ENCODE measurements around the gene SERPINI1.

SERPINI1 gene

DNA sequence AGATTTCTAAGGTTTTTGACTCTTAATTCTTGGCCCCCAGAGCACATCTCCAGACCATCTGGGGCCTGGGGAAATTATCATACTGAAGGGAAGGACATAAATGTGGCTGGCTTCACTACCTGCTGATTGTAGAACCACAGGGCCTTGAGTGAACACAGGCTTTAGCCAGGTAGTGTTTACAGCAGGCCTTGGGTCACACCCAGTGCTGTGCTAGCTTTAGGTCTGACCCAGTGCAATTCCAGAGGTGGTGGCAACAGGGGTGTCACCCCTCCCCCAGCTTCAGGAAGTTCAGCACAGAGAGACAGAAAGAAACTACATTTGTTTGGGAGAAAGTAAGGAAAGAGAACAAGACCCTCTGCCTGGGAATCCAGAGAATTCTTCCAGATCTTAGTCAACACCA is 25.0 kb upstream of the SERPINI1 start:
- no peak overlapping the region for H3K27ac ChIP-seq
- no peak for TF ChIP-seq ZFX (IDR thresholded peaks at IDR 0.05)
- TF ChIP-seq, protein P1, sequence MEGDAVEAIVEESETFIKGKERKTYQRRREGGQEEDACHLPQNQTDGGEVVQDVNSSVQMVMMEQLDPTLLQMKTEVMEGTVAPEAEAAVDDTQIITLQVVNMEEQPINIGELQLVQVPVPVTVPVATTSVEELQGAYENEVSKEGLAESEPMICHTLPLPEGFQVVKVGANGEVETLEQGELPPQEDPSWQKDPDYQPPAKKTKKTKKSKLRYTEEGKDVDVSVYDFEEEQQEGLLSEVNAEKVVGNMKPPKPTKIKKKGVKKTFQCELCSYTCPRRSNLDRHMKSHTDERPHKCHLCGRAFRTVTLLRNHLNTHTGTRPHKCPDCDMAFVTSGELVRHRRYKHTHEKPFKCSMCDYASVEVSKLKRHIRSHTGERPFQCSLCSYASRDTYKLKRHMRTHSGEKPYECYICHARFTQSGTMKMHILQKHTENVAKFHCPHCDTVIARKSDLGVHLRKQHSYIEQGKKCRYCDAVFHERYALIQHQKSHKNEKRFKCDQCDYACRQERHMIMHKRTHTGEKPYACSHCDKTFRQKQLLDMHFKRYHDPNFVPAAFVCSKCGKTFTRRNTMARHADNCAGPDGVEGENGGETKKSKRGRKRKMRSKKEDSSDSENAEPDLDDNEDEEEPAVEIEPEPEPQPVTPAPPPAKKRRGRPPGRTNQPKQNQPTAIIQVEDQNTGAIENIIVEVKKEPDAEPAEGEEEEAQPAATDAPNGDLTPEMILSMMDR (conservative IDR thresholded peaks at IDR 0.05) = no peak

- TF ChIP-seq ZFX (IDR thresholded peaks at IDR 0.05) = no peak
- TF ChIP-seq, protein P1 (conservative IDR thresholded peaks at IDR 0.05) = no peak
- no peak overlapping the region for H3K27ac ChIP-seq
Measured at GRCh38 chr3:167711439-167711838, 24.1 kb upstream of the SERPINI1 start.

DNA sequence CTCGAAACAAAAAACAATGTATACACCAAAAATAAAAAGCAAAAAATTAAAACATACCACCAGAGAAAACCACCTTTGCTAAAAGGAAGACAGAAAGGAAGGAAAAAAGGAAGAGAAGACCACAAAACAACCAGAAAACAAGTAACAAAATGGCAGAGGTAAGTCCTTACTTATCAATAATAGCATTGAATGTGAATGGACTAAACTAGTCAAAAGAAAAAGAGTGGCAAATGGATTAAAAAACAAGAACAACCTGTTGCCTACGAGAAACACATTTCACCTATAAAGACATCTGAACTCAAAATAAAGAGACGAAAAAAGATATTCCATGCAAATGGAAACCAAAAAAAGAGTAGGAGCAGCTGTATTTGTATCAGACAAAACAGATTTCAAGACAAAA is 23.1 kb upstream of the SERPINI1 start:
- TF ChIP-seq, protein P1 (conservative IDR thresholded peaks at IDR 0.05) = no peak
- no peak for TF ChIP-seq ZFX (IDR thresholded peaks at IDR 0.05)
- no peak overlapping the region for H3K27ac ChIP-seq

GRCh38 chr3:167714871-167715270 is 20.6 kb upstream of the SERPINI1 start:
- no peak overlapping the region for H3K27ac ChIP-seq
- no peak for TF ChIP-seq ZFX (IDR thresholded peaks at IDR 0.05)
- TF ChIP-seq, protein P1 (conservative IDR thresholded peaks at IDR 0.05) = no peak; the same call in 1 of the 2 replicates

DNA sequence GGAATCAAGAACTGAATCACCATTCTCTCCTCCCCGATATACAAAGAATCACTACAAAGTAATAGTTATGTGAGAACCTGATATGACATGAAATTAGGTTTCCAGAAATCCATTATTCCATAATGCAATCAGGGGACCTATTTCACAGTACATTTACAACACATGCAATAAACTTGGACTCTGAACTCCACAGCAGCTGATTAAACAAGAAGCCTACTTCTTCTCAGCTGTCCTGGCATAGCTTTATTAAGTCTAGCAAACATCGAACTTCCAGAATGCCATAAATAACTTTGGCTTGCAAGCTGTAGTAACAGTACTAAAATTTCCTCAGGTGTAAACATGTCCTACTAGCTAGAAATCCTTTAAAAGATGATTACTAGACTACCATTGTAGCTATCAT is 18.6 kb upstream of the SERPINI1 start:
- H3K27ac ChIP-seq = no peak overlapping the region
- TF ChIP-seq, protein P1 (conservative IDR thresholded peaks at IDR 0.05) = no peak
- no peak for TF ChIP-seq ZFX (IDR thresholded peaks at IDR 0.05)

DNA sequence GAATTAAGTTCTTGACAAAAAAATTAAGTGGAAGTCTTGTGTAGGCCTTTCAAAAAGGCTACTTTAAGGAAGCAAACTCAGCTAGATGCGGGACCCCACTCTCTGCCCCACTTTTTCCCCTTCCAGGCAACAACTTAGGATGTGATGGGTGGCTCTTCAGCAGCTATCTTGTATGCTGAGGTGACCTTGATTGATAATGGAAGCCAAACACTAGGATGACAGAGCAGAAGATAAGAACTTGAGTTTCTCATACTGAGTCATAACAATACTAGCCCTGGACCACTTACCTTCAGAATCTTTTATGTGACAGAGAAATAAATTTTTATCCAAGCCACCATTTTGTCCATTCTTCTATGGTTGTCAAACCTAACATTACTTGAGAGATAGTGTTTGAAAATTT is 16.9 kb upstream of the SERPINI1 start:
- no peak for TF ChIP-seq ZFX (IDR thresholded peaks at IDR 0.05)
- H3K27ac ChIP-seq = no peak overlapping the region

DNA sequence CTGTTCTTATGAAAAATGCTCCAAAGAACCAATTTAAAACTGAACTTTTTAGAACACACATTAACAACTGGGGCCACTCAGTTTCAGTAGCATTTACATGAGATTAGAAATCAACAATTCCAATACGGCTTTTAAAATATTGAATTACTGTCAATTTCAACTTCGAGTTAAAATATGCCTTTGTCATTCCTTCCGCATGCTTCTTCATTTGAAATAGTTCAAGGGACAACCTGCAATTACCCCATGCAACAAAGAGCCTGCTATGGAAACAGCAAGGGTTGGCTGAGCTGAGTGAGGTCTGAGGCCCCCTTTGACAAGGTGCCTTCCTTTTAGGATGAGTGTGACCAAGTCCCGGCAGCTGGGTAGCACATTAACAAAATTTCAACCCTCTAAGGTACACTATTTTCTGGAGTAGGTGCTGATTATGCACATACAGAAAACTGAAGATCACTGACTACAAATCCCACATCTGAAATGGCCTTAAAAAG is 12.5 kb upstream of the SERPINI1 start:
- H3K27ac ChIP-seq = no peak overlapping the region
- TF ChIP-seq ZFX (IDR thresholded peaks at IDR 0.05) = no peak
- TF ChIP-seq, protein P1 (conservative IDR thresholded peaks at IDR 0.05) = no peak

- H3K27ac ChIP-seq = no peak overlapping the region
Measured at GRCh38 chr3:167723872-167724271, 11.6 kb upstream of the SERPINI1 start.

More at GRCh38 chr3:167723872-167724271, 11.6 kb upstream of the SERPINI1 start:
- TF ChIP-seq, protein P1 (conservative IDR thresholded peaks at IDR 0.05) = no peak
- TF ChIP-seq ZFX (IDR thresholded peaks at IDR 0.05) = no peak

All from C4-2B (cell line).